Cardiac muscle cell (in vitro differentiated cells and primary cell): ENCODE results near the gene LNP1. TPM values are rescaled to one million over a fixed set of nuclear protein-coding genes. Genes with fewer than 3 reads are reported as not detected.

Experiments
- DNase-seq, 2 donors: peaks; one replicate each; pipeline versions ENCODE4 v3.0.0 to v3.0.0-alpha.2; 2010 to 2017; ENCODE audit warnings: low read depth in 1 of 2, low spot score in 1 of 2
- H3K27ac ChIP-seq: fragments of 200-600 bp; sonication (generic); 2 replicates; pipeline ENCODE4 v1.5.1; 2016
- H3K27me3 ChIP-seq: fragments of 200-600 bp; sonication (generic); 2 replicates; pipeline ENCODE4 v1.6.0; 2016; ENCODE audit warnings: control low read depth
- H3K36me3 ChIP-seq: fragments of 200-600 bp; sonication (generic); 2 replicates; pipeline ENCODE4 v1.5.1; 2016; ENCODE audit warnings: control low read depth
- H3K4me1 ChIP-seq: fragments of 200-600 bp; sonication (generic); 2 replicates; pipeline ENCODE4 v1.8.1; 2017; ENCODE audit warnings: low read depth, mild to moderate bottlenecking, mixed run types
- H3K4me3 ChIP-seq: fragments of 200-600 bp; sonication (generic); 2 replicates; pipeline ENCODE4 v1.5.1; 2016; ENCODE audit warnings: mild to moderate bottlenecking
- H3K9me3 ChIP-seq: fragments of 200-600 bp; sonication (generic); 2 replicates; pipeline ENCODE4 v1.5.1; 2017; ENCODE audit warnings: low read depth, mild to moderate bottlenecking, control low read depth
- polyA plus RNA-seq: library from polyadenylated mRNA; unstranded; fragments of >200 nt; fragmentation: Nextera tagmentation; extraction: Ambion mirVana; gene quantifications from 2 replicates; pipeline ENCODE4 v1.2.1, GENCODE V29; 2016
- total RNA-seq: library from RNA; depleted of rRNA; stranded (reverse); fragments of >200 nt; gene quantifications from 2 replicates; pipeline ENCODE4 v1.2.3, GENCODE V29; 2016
- TF ChIP-seq, protein P1 (sequence below): IDR thresholded peaks from 2 replicates; pipeline ENCODE4 v1.5.1; 2012; ENCODE audit warnings: low read depth, mild to moderate bottlenecking, low read length

LNP1 gene
- total and polyA plus RNA-seq, 2 experiments from 2014 or later = 18.3 to 23.1 TPM

GRCh38 chr3:100400419-100400779 is 940 bp upstream of the LNP1 start:
- H3K4me1 ChIP-seq = peaks cover 19% of the 10 kb centered on the region
- H3K27me3 ChIP-seq = no peaks in the 10 kb centered on the region
- no peaks in the 10 kb centered on the region for H3K36me3 ChIP-seq
- DNase-seq = peak; percentile 19 to 41
- H3K9me3 ChIP-seq = no peaks in the 10 kb centered on the region
- TF ChIP-seq, protein P1, sequence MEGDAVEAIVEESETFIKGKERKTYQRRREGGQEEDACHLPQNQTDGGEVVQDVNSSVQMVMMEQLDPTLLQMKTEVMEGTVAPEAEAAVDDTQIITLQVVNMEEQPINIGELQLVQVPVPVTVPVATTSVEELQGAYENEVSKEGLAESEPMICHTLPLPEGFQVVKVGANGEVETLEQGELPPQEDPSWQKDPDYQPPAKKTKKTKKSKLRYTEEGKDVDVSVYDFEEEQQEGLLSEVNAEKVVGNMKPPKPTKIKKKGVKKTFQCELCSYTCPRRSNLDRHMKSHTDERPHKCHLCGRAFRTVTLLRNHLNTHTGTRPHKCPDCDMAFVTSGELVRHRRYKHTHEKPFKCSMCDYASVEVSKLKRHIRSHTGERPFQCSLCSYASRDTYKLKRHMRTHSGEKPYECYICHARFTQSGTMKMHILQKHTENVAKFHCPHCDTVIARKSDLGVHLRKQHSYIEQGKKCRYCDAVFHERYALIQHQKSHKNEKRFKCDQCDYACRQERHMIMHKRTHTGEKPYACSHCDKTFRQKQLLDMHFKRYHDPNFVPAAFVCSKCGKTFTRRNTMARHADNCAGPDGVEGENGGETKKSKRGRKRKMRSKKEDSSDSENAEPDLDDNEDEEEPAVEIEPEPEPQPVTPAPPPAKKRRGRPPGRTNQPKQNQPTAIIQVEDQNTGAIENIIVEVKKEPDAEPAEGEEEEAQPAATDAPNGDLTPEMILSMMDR = no peak
- peak overlapping the region; percentile 94 for H3K4me3 ChIP-seq
- H3K27ac ChIP-seq = peak overlapping the region; percentile 97

DNA sequence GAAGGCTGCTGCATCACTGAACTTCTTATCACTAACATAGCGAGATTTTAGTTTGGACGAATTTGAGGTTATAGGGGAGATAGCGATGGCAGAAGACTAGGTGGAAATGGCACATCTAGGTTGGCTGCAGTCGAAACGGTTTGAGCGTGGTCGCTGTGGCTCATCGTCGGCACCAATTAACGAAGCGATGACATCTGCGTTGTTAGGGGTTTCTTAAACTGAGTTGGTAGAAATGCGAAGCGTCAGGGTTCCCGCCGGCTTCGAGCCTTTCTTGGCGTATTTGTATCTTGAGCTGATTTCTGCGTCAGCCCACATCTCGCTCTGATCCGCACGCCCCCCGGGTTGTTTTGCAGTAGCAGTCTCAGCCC is 319 bp downstream of the LNP1 start:
- Histone ChIP-seq H3K9me3 (no peaks in the 10 kb centered on the region), H3K36me3 (no peaks in the 10 kb centered on the region), H3K27me3 (no peaks in the 10 kb centered on the region), H3K4me1 (peaks cover 19% of the 10 kb centered on the region), H3K27ac (peak overlapping the region; percentile 97), H3K4me3 (peak overlapping the region; percentile 94)
- peak; percentile 68 to 69 for DNase-seq
- TF ChIP-seq, protein P1 = no peak

DNA sequence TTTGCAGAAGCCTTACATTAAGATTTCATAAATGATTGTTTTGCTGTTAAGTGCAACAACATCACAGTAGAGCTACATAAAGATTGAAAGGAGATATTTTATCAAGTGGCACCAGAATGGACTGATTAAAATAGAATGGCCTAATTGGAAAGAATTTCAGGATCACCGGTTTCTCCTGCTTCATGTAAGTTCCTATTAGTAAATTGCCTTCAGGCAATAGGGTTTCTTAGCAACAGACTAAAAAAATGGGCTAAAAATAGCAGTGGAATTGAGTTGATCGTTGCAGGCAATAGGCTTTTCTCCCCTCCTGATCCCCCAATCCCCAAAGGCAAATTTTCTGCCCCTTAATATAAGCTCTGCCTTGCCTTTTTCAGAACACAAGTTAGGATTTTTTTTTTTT is 917 bp downstream of the LNP1 start:
- TF ChIP-seq, protein P1 = no peak
- H3K9me3 ChIP-seq = no peaks in the 10 kb centered on the region
- peak; percentile 51 to 70 for DNase-seq
- no peaks in the 10 kb centered on the region for H3K36me3 ChIP-seq
- H3K4me3 ChIP-seq = peak overlapping the region; percentile 94
- peaks cover 19% of the 10 kb centered on the region for H3K4me1 ChIP-seq
- no peaks in the 10 kb centered on the region for H3K27me3 ChIP-seq
- peak overlapping the region; percentile 97 for H3K27ac ChIP-seq

- TF ChIP-seq, protein P1 = no peak
- Histone ChIP-seq H3K4me1 (peaks cover 19% of the 10 kb centered on the region), H3K27ac (peak overlapping the region; percentile 97), H3K9me3 (no peaks in the 10 kb centered on the region), H3K36me3 (no peaks in the 10 kb centered on the region), H3K4me3 (peak overlapping the region; percentile 94), H3K27me3 (no peaks in the 10 kb centered on the region)
- no peak for DNase-seq
Measured at GRCh38 chr3:100402891-100403290, 1.6 kb downstream of the LNP1 start.

- Histone ChIP-seq H3K27me3 (no peaks in the 10 kb centered on the region), H3K9me3 (no peaks in the 10 kb centered on the region), H3K4me3 (peak overlapping the region; percentile 94), H3K36me3 (no peaks in the 10 kb centered on the region), H3K4me1 (peaks cover 18% of the 10 kb centered on the region), H3K27ac (peak overlapping the region; percentile 97)
- DNase-seq = peak; percentile 31 to 41
- TF ChIP-seq, protein P1 = no peak
Measured at GRCh38 chr3:100403362-100404249, 2.3 kb downstream of the LNP1 start.
